Measurements from ENCODE around the gene SVOP.
A peak's percentile ranks its signal among the peaks of the same experiment; 100 is the strongest.

SVOP gene

GRCh38 chr12:108977360-108977759, 43.5 kb downstream of the SVOP start:
- DNase-seq (ENCODE audit: low spot score) = no peak

GRCh38 chr12:108975024-108975593, 45.8 kb downstream of the SVOP start:
- DNase-seq (ENCODE audit: low spot score) = no peak

GRCh38 chr12:108973629-108974152, 47.2 kb downstream of the SVOP start:
- no peak for DNase-seq (ENCODE audit: low spot score)

GRCh38 chr12:108972358-108972757, 48.5 kb downstream of the SVOP start:
- no peak for DNase-seq (ENCODE audit: low spot score)

GRCh38 chr12:108969622-108970021, 51.2 kb downstream of the SVOP start:
- DNase-seq (ENCODE audit: low spot score) = no peak

- peak; percentile 31 for DNase-seq (ENCODE audit: low spot score)
Observed at GRCh38 chr12:108967869-108968540, 52.9 kb downstream of the SVOP start.

GRCh38 chr12:108966378-108967151, 54.3 kb downstream of the SVOP start:
- no peak for DNase-seq (ENCODE audit: low spot score)

- DNase-seq (ENCODE audit: low spot score) = no peak
Observed at GRCh38 chr12:108965886-108966285, 55.0 kb downstream of the SVOP start.

- DNase-seq (ENCODE audit: low spot score) = no peak
Observed at GRCh38 chr12:108964371-108965352, 56.2 kb downstream of the SVOP start.

- no peak for DNase-seq (ENCODE audit: low spot score)
Observed at GRCh38 chr12:108962256-108962655, 58.6 kb downstream of the SVOP start.

GRCh38 chr12:108959748-108960655, 60.9 kb downstream of the SVOP start:
- DNase-seq (ENCODE audit: low spot score) = no peak

GRCh38 chr12:108955225-108955835, 65.5 kb downstream of the SVOP start:
- no peak for DNase-seq (ENCODE audit: low spot score)

GRCh38 chr12:108950991-108951739, 69.7 kb downstream of the SVOP start:
- DNase-seq (ENCODE audit: low spot score) = peak; percentile 54

- no peak for DNase-seq (ENCODE audit: low spot score)
Observed at GRCh38 chr12:108949976-108950375, 70.9 kb downstream of the SVOP start.

GRCh38 chr12:108948367-108948766, 72.5 kb downstream of the SVOP start:
- no peak for DNase-seq (ENCODE audit: low spot score)

GRCh38 chr12:108947097-108947496, 73.8 kb downstream of the SVOP start:
- DNase-seq (ENCODE audit: low spot score) = no peak

- DNase-seq (ENCODE audit: low spot score) = no peak
Observed at GRCh38 chr12:108940138-108940537, 80.7 kb downstream of the SVOP start.

- peak; percentile 36 for DNase-seq (ENCODE audit: low spot score)
Observed at GRCh38 chr12:108939594-108939993, 81.3 kb downstream of the SVOP start.

GRCh38 chr12:108938247-108938924, 82.5 kb downstream of the SVOP start:
- no peak for DNase-seq (ENCODE audit: low spot score)
